CD4-positive, CD25-positive, alpha-beta regulatory T cell (primary cell): Measurements from ENCODE around the gene GPX5. TPM values are rescaled to one million over a fixed set of nuclear protein-coding genes. Genes with fewer than 3 reads are reported as not detected.

Experiments
- ATAC-seq, 2 donors: fragments of 150-1000 bp; cut with Tn5 transposase; one replicate each; pipeline ENCODE4 v1.10.0; 2021; ENCODE audit warnings: low read depth in 2 of 2, moderate number of reproducible peaks in 2 of 2, moderate library complexity in 1 of 2
- DNase-seq, 3 donors: peaks; one replicate each; pipeline versions ENCODE4 v3.0.0 to v3.0.0-alpha.2; 2012 to 2022; ENCODE audit warnings: mixed read lengths in 1 of 3
- H3K27ac ChIP-seq: one replicate; pipeline ENCODE4 v1.7.0; 2013; ENCODE audit warnings: mild to moderate bottlenecking, low read length; ENCODE audit not compliant: insufficient read depth, poor library complexity, severe bottlenecking
- H3K27me3 ChIP-seq: one replicate; pipeline ENCODE4 v1.7.0; 2013; ENCODE audit warnings: low read length; ENCODE audit not compliant: control insufficient read depth, insufficient read depth
- H3K36me3 ChIP-seq: one replicate; pipeline ENCODE4 v1.7.0; 2013; ENCODE audit warnings: mild to moderate bottlenecking, low read length, moderate library complexity; ENCODE audit not compliant: control insufficient read depth, insufficient read depth
- H3K4me1 ChIP-seq: 2 replicates; pipeline ENCODE4 v1.7.0; 2013; ENCODE audit warnings: mild to moderate bottlenecking, low read length; ENCODE audit not compliant: insufficient read depth, control insufficient read depth, poor library complexity, severe bottlenecking
- H3K4me3 ChIP-seq: one replicate; pipeline ENCODE4 v1.7.0; 2013; ENCODE audit warnings: low read depth, mild to moderate bottlenecking, low read length, moderate library complexity
- H3K9me3 ChIP-seq, 2 experiments: 1 replicate in 1 of 2; 2 replicates in 1 of 2; pipeline ENCODE4 v1.7.0; 2013; ENCODE audit warnings: low read length in 2 of 2, mild to moderate bottlenecking in 1 of 2, moderate library complexity in 1 of 2; ENCODE audit not compliant: control insufficient read depth in 2 of 2
- H3K27ac Mint-ChIP-seq, 3 donors: one replicate each; pipeline ENCODE4 v1.8.0; 2020 to 2022; ENCODE audit warnings: mild to moderate bottlenecking in 3 of 3, mixed read lengths in 3 of 3, moderate library complexity in 2 of 3
- H3K27me3 Mint-ChIP-seq: one replicate; pipeline ENCODE4 v1.8.0; 2022; ENCODE audit warnings: mild to moderate bottlenecking, mixed read lengths
- H3K36me3 Mint-ChIP-seq: one replicate; pipeline ENCODE4 v1.8.0; 2020; ENCODE audit warnings: mixed read lengths
- H3K4me1 Mint-ChIP-seq, 4 donors: one replicate each; pipeline ENCODE4 v1.8.0; 2020 to 2022; ENCODE audit warnings: mixed read lengths in 4 of 4, mild to moderate bottlenecking in 1 of 4
- H3K4me3 Mint-ChIP-seq, 4 donors: one replicate each; pipeline ENCODE4 v1.8.0; 2020 to 2022; ENCODE audit warnings: mild to moderate bottlenecking in 4 of 4, mixed read lengths in 4 of 4, moderate library complexity in 3 of 4
- H3K9me3 Mint-ChIP-seq, 7 donors: one replicate each; pipeline ENCODE4 v1.8.0; 2020 to 2022; ENCODE audit warnings: mixed read lengths in 7 of 7, mild to moderate bottlenecking in 3 of 7, moderate library complexity in 2 of 7
- polyA plus RNA-seq, 4 donors: library from polyadenylated mRNA; unstranded; fragments of 300-500 nt; fragmentation: Illumina TruSeq; gene quantifications; one replicate each; pipeline ENCODE4 v1.2.3, GENCODE V29; 2021
- total RNA-seq: library from RNA; stranded (reverse); gene quantifications from one replicate; pipeline ENCODE4 v1.2.3, GENCODE V29; 2022

GPX5 gene
- total and polyA plus RNA-seq, 5 donors from 2014 or later = not detected

GRCh38 chr6:28566527-28567252 lies 41.0 kb downstream of the GPX5 start:
- ATAC-seq (no peak), DNase-seq (no peak)
- no peak overlapping the region for H3K27ac Mint-ChIP-seq
- peaks cover 0 to 2% (median 0%) of the 10 kb centered on the region in 7 donors for H3K9me3 Mint-ChIP-seq
- Histone ChIP-seq H3K4me1 (no peaks in the 10 kb centered on the region), H3K27ac (no peak overlapping the region), H3K4me3 (no peak overlapping the region), H3K36me3 (no peaks in the 10 kb centered on the region), H3K9me3 (no peaks in the 10 kb centered on the region), H3K27me3 (peaks cover 13% of the 10 kb centered on the region)
- no peaks in the 10 kb centered on the region for H3K4me1 Mint-ChIP-seq
- peaks cover 34% of the 10 kb centered on the region for H3K27me3 Mint-ChIP-seq
- no peak overlapping the region for H3K4me3 Mint-ChIP-seq
- H3K36me3 Mint-ChIP-seq = no peaks in the 10 kb centered on the region

- H3K27ac ChIP-seq = no peak overlapping the region
- H3K4me3 ChIP-seq = no peak overlapping the region
- no peaks in the 10 kb centered on the region for H3K36me3 ChIP-seq
- Mint-ChIP-seq H3K27ac (no peak overlapping the region), H3K36me3 (no peaks in the 10 kb centered on the region), H3K4me3 (no peak overlapping the region), H3K4me1 (no peaks in the 10 kb centered on the region), H3K9me3 (peaks cover 0 to 2% (median 0%) of the 10 kb centered on the region in 7 donors), H3K27me3 (peaks cover 34% of the 10 kb centered on the region)
- ATAC-seq (no peak), DNase-seq (no peak)
- H3K27me3 ChIP-seq = peaks cover 13% of the 10 kb centered on the region
- no peaks in the 10 kb centered on the region for H3K4me1 ChIP-seq
- no peaks in the 10 kb centered on the region for H3K9me3 ChIP-seq
Measured at GRCh38 chr6:28567506-28567905, 41.8 kb downstream of the GPX5 start.

GRCh38 chr6:28568515-28569108 lies 42.9 kb downstream of the GPX5 start:
- Histone ChIP-seq H3K27ac (no peak overlapping the region), H3K4me1 (no peaks in the 10 kb centered on the region), H3K27me3 (peaks cover 13% of the 10 kb centered on the region), H3K4me3 (no peak overlapping the region), H3K36me3 (no peaks in the 10 kb centered on the region), H3K9me3 (no peaks in the 10 kb centered on the region)
- no peaks in the 10 kb centered on the region for H3K36me3 Mint-ChIP-seq
- peaks cover 36% of the 10 kb centered on the region for H3K27me3 Mint-ChIP-seq
- H3K9me3 Mint-ChIP-seq = peaks cover 0 to 2% (median 0%) of the 10 kb centered on the region in 7 donors
- H3K4me1 Mint-ChIP-seq = no peaks in the 10 kb centered on the region
- DNase-seq (no peak), ATAC-seq (no peak)
- no peak overlapping the region for H3K4me3 Mint-ChIP-seq
- no peak overlapping the region for H3K27ac Mint-ChIP-seq

- Mint-ChIP-seq H3K27ac (no peak overlapping the region), H3K36me3 (no peaks in the 10 kb centered on the region), H3K4me3 (no peak overlapping the region), H3K27me3 (peaks cover 40% of the 10 kb centered on the region), H3K9me3 (peaks cover 0 to 2% (median 0%) of the 10 kb centered on the region in 7 donors), H3K4me1 (no peaks in the 10 kb centered on the region)
- H3K4me1 ChIP-seq = no peaks in the 10 kb centered on the region
- no peak overlapping the region for H3K4me3 ChIP-seq
- no peak for DNase-seq
- peaks cover 13% of the 10 kb centered on the region for H3K27me3 ChIP-seq
- H3K9me3 ChIP-seq = no peaks in the 10 kb centered on the region
- ATAC-seq = no peak
- H3K27ac ChIP-seq = no peak overlapping the region
- H3K36me3 ChIP-seq = no peaks in the 10 kb centered on the region
Measured at GRCh38 chr6:28569748-28570147, 44.1 kb downstream of the GPX5 start.

- Mint-ChIP-seq H3K27ac (no peak overlapping the region), H3K9me3 (peaks cover 0 to 4% (median 0%) of the 10 kb centered on the region in 7 donors), H3K27me3 (peaks cover 43% of the 10 kb centered on the region), H3K4me3 (no peak overlapping the region), H3K36me3 (no peaks in the 10 kb centered on the region), H3K4me1 (no peaks in the 10 kb centered on the region)
- no peak overlapping the region for H3K4me3 ChIP-seq
- no peaks in the 10 kb centered on the region for H3K4me1 ChIP-seq
- no peaks in the 10 kb centered on the region for H3K36me3 ChIP-seq
- H3K27ac ChIP-seq = no peak overlapping the region
- H3K27me3 ChIP-seq = peaks cover 9% of the 10 kb centered on the region
- DNase-seq (peak in 1 of 3 donors; percentile 32), ATAC-seq (no peak)
- no peaks in the 10 kb centered on the region for H3K9me3 ChIP-seq
Measured at GRCh38 chr6:28580475-28580874, 54.8 kb downstream of the GPX5 start.

- no peaks in the 10 kb centered on the region for H3K36me3 Mint-ChIP-seq
- H3K4me1 ChIP-seq = peaks cover 12% of the 10 kb centered on the region
- no peak for ATAC-seq
- DNase-seq = no peak
- peaks cover 4 to 21% (median 9%) of the 10 kb centered on the region in 4 donors for H3K4me1 Mint-ChIP-seq
- H3K27ac Mint-ChIP-seq = no peak overlapping the region
- H3K27ac ChIP-seq = no peak overlapping the region
- peaks cover 2 to 8% (median 4%) of the 10 kb centered on the region in 7 donors for H3K9me3 Mint-ChIP-seq
- H3K4me3 ChIP-seq = no peak overlapping the region
- no peaks in the 10 kb centered on the region for H3K36me3 ChIP-seq
- peaks cover 61% of the 10 kb centered on the region for H3K27me3 Mint-ChIP-seq
- H3K4me3 Mint-ChIP-seq = no peak overlapping the region
- H3K27me3 ChIP-seq = peaks cover 29% of the 10 kb centered on the region
- peaks cover 6% of the 10 kb centered on the region in 2 experiments for H3K9me3 ChIP-seq
Measured at GRCh38 chr6:28583463-28583862, 57.8 kb downstream of the GPX5 start.
